GM18505 (cell line): ENCODE data around the gene SLCO3A1.

Experiments used
- ATAC-seq: cut with Tn5 transposase; IDR thresholded peaks from one replicate; pipeline ENCODE4 v1.9.1; 2021; ENCODE audit not compliant: unreplicated experiment
- POLR2A ChIP-seq: IDR thresholded peaks from 4 replicates; pipeline ENCODE4 v1.6.1; 2011; ENCODE audit warnings: borderline replicate concordance; ENCODE audit not compliant: insufficient read depth, insufficient read length; ENCODE audit errors: extremely low read depth

Gene SLCO3A1

DNA sequence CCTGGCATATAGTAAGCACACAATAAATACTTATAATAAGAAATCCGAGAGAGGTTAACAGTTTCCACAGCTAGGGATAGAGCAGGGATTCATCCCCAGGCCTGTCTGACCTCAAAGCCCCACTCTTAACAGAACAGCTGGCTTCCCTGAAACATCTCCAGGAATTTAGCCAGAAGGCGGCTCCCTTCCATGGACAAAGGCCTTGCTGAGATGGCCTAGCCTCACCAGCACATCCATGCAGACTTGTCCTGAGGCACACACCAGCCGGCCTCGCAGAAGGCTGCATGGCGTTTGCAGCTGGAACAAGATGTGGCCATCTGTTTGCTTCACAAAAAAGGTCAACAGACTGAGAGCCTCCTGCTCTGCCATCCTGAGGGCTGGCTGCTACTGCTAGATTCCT, 245.4 kb downstream of the SLCO3A1 start:
- ATAC-seq, result no peak
- no peak for TF ChIP-seq POLR2A

DNA sequence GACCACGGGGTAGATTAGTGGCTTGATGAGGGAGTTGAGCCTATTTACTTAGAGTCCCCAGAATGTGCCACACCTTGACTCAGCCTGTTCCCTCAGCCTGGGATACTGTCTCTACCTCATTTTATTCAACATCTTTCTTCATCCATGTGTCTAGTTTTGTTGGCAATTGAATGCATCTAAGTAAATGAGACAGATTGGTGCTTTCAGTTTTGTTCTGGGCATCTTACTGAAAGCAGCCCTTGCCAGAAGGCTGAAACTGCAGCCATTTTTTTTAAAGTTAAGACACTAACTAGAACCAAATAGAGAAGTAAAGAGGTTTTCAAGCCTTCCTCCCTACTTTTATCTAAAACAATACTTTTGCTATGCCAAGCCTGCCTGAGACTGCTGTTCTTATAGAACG, 246.8 kb downstream of the SLCO3A1 start:
- ATAC-seq, result no peak
- no peak for TF ChIP-seq POLR2A

DNA sequence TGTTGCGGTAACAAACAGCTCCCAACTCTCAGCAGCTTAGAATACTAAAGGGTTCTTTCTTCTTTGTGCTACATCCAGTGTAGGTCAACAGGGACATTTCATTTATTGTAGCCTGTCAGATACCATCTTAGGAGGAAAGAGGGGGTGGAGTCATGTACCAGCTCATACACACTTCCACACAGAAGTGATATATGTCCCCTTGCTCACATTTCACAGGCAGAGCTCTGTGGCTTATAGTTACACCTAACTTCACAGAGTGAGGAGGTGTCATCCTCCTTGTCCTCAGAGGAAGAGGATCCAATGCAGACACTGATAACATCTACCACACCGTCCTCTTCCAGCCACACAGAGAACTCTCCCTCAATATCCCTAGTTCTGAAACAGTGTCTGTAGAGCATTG, 247.2 kb downstream of the SLCO3A1 start:
- no peak for ATAC-seq
- TF ChIP-seq POLR2A, result no peak

DNA sequence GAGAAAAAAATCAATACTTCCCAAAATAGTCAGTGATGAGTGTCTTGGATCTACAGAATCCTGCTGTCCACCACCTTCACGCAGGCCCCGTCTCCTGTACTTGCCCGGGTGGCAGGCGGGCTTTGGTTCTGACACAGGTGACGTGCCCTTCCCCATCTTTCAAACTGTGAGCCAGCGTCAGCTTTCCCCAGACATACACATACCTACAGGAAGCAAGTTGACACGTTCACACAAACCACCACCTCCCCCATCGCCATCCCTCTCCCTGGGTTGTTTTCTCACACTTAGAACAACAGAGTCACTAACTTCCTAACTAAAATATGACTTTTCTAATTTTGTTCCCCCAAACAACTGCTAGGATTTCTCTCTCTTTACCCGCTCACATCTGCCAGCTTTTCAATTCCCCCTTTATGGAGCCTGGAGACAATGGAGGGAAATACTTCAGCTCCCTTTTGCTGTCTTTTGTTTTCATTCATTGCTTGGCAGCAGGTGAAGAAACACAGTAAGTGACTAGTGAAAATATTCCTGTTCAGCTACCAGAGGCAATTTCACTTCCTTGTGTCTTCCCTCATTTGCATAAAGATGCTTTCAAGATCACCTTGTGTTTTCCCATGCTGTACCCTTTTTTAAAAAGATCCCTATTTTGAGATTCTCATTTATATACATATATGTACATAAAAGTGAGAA, 248.3 kb downstream of the SLCO3A1 start:
- no peak for ATAC-seq
- TF ChIP-seq POLR2A, result no peak

DNA sequence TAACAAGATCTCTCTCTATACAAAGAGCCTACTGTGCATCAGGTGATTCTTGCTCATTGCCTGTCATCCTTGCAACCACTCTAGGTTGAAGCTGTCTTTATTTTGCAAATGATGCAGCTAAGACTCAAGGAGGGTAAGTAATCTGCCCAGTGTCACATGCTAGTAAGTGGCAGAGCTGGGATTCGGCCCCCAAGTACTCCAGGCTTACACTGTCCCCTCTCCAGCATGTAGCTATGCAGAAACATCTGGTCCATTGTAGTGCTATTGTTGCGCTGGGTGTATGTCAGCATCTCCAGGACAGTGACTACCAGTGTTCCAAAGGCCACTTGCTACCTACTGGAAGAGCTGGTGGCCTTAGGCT, 248.9 kb downstream of the SLCO3A1 start:
- TF ChIP-seq POLR2A, result no peak
- ATAC-seq, result no peak

DNA sequence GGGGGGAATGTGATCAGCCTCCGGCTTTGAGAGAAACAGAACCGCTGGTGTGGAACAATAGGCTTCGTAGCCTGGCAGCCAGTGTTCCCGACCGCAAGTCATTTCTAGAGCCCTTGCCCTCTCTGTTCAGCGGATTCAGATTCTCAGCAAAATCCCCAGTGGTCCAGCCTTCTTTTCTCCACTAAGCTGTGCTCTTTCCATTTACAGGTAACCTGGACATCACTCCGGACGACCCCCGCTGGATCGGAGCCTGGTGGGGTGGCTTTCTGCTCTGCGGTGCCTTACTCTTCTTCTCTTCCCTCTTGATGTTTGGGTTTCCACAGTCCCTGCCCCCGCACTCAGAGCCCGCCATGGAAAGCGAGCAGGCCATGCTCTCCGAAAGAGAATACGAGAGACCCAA, 250.6 kb downstream of the SLCO3A1 start:
- no peak for ATAC-seq
- no peak for TF ChIP-seq POLR2A

DNA sequence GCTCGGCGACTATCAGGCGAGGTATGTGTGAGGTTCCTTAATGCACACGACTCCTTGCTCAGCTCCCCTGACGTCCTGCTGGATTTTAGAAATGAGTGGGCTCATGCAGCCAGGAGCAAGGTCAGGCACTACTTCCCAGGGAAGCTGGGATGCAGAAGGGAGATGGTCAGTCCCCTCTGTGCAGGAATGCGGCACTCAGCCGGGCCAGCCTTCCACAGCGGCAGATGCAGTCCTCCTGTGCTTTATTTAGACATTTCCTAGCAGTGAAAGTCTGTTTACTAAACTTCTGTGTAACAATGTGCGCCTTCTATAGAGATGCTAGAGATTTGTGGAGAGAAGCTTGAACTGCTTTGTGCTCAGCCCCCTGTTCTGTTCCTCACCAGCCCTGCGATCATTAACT, 252.1 kb downstream of the SLCO3A1 start:
- ATAC-seq, result no peak
- no peak for TF ChIP-seq POLR2A

DNA sequence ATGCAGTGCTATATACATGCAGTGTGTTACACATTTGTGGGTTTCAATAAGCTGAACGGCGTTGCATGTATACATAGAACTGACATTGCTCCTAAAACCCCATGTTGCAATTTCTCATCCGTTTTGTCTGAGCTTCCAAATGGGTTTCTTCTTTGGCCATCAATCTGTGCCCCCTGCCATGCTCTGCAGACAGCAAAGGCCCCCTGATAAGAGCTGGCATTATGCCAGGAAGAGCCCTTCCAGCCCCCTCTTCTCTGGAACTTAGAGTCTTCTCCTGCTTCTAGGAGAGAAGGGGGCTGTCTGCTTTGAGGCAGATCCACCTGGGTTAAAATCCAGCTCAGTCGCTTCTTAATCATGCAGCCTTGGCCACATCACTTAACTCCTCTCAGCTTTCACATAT, 254.0 kb downstream of the SLCO3A1 start:
- no peak for ATAC-seq
- TF ChIP-seq POLR2A, result no peak

DNA sequence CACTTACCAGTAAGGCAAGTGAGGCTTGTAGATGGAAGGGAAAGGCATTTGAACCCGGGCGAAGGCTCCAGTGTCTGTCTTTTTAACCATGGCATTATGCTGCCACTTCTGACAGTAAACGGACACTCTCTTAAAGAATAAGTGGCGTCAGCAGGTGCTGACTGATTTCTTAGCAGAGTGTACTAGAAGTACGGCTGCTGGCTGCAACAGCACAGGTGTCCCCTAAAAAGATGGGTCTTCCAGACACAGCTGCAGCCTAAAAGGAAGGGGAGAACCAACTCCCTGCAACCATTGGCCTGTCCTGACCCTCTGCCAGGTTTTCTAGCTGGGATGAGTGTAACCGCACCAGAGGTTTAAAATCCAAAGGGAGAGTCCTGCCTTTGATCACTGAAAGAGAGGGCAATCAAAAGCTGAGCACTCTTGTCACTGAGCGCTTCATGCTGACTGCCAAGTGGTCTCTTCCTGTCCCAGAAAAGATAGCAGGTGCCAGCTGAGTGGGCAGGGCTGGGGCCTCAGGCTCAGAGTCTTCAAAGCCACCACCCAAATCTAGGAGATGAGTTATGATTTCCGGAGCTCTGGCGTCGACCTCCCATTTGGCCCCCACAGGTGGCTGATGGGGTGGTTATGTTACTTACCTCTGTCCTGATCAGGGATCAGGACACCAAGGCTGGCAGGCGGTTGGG, 255.8 kb downstream of the SLCO3A1 start:
- no peak for ATAC-seq
- no peak for TF ChIP-seq POLR2A

DNA sequence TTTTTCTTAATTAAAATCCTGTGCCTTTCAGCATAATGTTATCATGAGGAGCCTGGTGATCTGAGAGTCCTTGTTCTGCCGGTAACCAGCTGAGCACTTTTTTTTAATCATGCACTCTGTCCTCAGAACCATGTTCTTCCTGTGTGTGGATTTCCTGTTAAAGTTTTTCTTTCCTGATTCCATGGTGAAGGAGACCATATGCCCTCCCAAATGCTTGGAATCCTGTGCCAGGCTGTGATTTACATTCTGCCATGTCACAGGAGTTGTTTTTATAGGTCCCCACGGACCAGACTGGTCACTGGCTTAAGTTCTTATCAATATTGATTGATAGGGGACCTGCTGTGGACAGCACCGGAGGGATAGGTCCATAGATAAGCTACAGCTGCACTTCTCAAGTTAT, 257.8 kb downstream of the SLCO3A1 start:
- no peak for ATAC-seq
- no peak for TF ChIP-seq POLR2A

DNA sequence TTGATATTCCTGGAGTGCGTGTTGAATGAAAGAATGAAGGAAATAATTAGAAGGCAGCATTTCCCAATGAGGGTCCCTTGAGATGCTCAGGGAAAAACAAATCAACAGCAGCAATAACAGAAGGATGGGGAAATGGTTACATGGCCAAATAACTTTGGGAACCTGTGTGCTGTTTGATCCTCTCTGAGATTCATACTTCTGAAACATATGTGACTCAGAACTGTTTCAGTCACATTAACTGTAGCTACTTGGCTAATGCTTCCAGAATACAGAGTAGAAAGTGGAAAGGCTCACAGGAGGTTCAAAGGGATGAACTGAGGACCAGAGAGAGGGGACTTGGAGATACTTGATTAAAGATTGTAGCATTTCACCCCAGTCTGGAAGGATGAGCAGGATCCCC, 258.2 kb downstream of the SLCO3A1 start:
- TF ChIP-seq POLR2A, result no peak
- ATAC-seq, result no peak

DNA sequence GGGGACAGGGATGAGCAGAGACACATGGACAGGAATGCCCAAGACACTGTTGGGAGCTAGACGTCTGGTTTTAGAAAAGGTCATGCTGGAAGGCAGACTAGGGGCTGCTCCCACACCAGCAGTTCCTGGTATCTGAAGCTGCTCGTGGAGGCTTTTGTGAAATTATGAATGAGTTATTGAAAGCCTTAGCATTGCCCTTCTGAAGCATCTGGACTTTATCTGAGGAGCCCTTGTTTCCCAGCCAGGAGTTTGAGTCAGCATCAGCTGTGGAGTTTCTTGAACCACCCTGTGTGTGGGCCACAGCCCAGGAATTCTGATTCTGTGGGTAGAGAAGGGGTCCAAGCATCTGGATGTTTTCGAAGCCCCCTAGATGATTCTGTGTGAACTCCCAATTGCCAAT, 258.7 kb downstream of the SLCO3A1 start:
- no peak for TF ChIP-seq POLR2A
- ATAC-seq, result no peak

DNA sequence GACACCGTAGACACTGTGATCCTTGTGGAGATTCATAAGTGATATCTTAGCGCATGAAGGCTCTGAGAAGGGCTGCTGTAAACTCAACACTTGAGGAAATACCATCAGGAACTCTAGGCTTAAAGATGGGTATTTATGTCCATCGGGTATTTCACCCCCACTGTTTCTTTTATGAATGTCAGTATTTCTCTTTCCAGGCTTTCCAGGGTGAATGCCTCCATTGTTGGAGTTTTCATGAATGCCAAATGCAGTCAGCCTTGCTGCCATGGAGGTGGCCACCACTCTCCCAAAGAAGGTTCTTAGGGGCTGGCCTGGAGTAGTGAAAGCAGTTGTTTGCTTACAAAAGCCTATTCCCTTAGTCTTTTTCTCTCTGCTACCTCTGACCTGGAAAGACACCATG, 259.2 kb downstream of the SLCO3A1 start:
- no peak for ATAC-seq
- no peak for TF ChIP-seq POLR2A

DNA sequence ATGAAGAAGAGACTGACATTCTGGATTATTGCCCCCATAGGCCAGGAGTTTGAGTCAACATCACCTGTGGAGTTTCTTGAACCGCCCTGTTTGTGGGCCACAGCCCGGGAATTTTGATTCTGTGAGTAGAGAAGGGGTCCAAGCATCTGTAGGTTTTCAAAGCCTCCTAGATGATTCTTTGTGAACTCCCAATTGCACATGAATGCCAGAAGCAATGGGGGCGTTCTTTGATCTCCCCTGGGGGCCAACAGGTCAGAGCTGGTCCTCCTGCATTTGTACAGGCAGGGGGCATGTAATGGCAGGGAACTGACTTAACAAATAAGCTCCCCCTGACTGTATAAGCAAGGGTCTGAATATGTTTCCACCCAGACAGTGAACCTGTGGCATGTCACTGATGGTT, 260.3 kb downstream of the SLCO3A1 start:
- TF ChIP-seq POLR2A, result no peak
- ATAC-seq, result no peak

DNA sequence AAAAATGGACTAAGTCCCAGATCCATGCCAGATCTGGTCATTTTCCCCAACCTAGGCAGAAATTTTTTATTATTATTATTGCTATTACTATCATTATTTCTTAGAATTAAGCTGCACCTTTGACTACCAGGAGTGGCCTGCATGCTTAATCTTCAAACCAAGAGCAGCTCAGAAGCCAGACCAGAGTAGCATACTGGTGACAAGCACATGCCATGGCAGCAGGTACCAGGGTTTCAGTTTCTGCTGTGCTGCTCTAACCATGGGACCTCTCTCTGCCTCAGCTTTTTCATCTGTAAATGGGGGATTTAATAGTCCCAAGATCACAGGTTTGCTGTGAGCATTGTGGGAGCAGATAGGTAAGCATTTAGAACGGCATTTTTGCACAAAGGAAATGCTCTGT, 262.3 kb downstream of the SLCO3A1 start:
- no peak for TF ChIP-seq POLR2A
- ATAC-seq, result no peak

DNA sequence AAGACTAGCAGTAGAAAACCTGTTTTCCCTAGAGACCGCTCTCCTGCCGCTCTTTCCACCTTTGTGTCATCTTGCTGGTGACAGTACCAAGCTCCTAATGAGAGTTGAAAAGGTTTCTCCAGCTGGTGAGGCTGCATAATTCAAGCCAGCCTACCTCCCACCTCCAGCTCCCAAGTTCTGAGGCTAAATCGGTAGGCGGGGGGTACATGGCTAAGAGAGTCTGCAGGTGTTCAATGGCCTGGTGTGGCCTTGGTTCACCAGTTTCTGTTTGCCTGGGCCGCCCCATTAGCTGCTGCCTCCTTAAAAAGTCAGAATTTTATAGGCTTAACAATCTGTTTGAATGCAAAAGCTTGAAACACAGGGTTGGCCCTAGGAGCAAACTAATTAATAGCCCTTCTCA, 262.8 kb downstream of the SLCO3A1 start:
- ATAC-seq, result no peak
- TF ChIP-seq POLR2A, result no peak

DNA sequence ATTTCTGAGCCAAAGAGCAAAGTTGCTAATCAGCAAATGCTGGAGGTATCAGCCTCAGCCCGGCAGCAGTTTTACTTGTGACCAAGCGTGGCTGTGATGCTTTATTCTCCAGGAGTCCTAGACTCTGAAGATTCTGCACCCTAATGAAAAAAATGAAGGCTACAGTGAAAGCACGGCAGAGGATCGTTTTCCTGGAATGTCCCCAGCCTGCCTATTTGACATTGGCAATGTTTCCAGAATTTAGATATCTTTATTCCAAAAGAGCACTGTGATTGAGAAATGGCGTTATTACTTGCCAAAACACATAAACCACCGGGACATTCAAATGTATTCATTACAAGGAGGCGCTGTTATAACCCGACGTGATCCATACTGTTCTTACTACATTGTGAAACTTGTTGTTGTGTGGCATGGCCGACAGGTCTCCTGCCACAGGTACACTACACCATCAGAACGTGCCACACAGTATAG, 263.8 kb downstream of the SLCO3A1 start:
- no peak for TF ChIP-seq POLR2A

More for the DNA sequence above, 263.8 kb downstream of the SLCO3A1 start:
- ATAC-seq, result no peak
